ENCODE data around the gene SLC6A6.

DNA sequence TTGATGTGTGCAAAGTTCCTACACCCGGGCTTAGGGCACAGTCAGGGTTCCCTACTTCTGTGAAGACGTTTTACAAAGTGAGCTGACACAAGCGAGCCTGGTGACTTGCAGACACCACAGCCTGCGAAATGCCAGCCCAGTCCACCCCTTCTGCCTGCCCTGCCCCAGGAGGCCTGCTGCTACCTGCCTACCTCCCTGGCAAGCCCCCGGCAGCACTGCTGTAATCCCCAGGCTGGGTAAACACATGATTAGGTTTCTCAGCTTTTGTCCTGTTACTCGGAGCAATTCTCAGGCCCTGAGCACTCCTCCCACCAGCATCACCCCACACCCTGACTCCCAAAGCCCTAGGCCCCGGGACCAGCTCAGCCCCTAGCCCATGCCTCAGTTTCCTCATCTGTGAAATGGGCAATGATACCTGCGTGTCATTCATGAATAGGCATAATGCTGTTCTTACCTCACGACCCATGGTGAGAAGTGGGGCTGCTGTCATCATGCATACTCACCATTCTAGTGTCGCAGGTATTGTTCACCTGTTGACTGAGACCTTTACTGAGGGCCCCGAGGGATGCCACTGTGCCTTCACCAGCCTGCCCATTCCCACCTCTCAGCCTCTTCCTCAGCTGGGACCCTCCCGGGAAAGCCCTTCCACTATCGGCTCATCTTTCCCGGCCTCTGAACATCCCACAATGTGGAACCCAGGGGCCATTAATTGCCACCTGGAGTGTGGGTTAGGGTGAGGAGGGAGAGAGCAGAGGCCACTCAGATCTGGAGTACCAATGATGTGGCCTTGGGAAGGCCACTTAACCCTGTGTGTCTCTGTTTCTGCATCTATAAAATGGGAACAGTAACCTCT, 31.5 kb upstream of the SLC6A6 start:
- TF ChIP-seq, protein P1, sequence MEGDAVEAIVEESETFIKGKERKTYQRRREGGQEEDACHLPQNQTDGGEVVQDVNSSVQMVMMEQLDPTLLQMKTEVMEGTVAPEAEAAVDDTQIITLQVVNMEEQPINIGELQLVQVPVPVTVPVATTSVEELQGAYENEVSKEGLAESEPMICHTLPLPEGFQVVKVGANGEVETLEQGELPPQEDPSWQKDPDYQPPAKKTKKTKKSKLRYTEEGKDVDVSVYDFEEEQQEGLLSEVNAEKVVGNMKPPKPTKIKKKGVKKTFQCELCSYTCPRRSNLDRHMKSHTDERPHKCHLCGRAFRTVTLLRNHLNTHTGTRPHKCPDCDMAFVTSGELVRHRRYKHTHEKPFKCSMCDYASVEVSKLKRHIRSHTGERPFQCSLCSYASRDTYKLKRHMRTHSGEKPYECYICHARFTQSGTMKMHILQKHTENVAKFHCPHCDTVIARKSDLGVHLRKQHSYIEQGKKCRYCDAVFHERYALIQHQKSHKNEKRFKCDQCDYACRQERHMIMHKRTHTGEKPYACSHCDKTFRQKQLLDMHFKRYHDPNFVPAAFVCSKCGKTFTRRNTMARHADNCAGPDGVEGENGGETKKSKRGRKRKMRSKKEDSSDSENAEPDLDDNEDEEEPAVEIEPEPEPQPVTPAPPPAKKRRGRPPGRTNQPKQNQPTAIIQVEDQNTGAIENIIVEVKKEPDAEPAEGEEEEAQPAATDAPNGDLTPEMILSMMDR (IDR thresholded peaks at IDR 0.05) = no peak
- TF ChIP-seq POLR2A (IDR thresholded peaks at IDR 0.05) = no peak
